HCT116 (cell line): ENCODE results near the gene NFATC3. TPM values are rescaled to one million over a fixed set of nuclear protein-coding genes. Genes with fewer than 3 reads are reported as not detected.

ENCODE experiments used
- ATAC-seq: fragments of 200-7000 bp; cut with Tn5 transposase; 2 replicates; pipeline ENCODE4 v1.9.1; 2020; ENCODE audit warnings: mild to moderate bottlenecking, moderate library complexity
- BruUV-seq: library from RNA; stranded (reverse); fragments of 400-500 nt; replicated peaks from 2 replicates; lab custom pipeline; 2021; lab: Mats Ljungman, UMichigan
- CTCF ChIA-PET: fragments of 300-600 bp; sonication (Branson Sonifier 250); formaldehyde crosslinking; loops from one replicate; lab custom pipeline; 2021; ENCODE audit warnings: antibody characterized with exemption; lab: Charles Lee
- POLR2A ChIA-PET: fragments of 300-600, 350-600 bp; sonication (Branson Sonifier 250); formaldehyde crosslinking; loops from one replicate; lab custom pipeline; 2021; ENCODE audit warnings: antibody characterized with exemption; lab: Charles Lee
- RAD21 ChIA-PET, 2 experiments: fragments of 300-600 bp; sonication (Branson Sonifier 250); formaldehyde crosslinking; loops; one replicate each; lab custom pipeline; 2023; ENCODE audit warnings: low total read pairs in 2 of 2; ENCODE audit not compliant: uncharacterized antibody in 2 of 2, unreplicated experiment in 2 of 2, low non-redundant PET in 1 of 2; lab: Charles Lee
- DNase-seq: peaks from one replicate; pipeline ENCODE4 v3.0.0-alpha.2; 2010; ENCODE audit warnings: low read depth, low spot score
- H2AFZ ChIP-seq: fragments of 200-600 bp; shearing (Covaris generic), sonication (generic); 2 replicates; pipeline ENCODE4 v1.6.1; 2017; ENCODE audit warnings: low read depth, mixed run types, mixed read lengths, antibody characterized with exemption, low read length; ENCODE audit not compliant: poor library complexity, severe bottlenecking
- H3K27ac ChIP-seq: 2 replicates; pipeline ENCODE4 v1.5.1; 2012; ENCODE audit warnings: low read depth, low read length
- H3K27me3 ChIP-seq: fragments of 200-600 bp; sonication (generic); 2 replicates; pipeline ENCODE4 v1.6.1; 2016; ENCODE audit warnings: mixed run types, low read length, mixed read lengths; ENCODE audit not compliant: insufficient read depth
- H3K36me3 ChIP-seq, 2 experiments: fragments of 200-500 bp in 1 of 2; fragments of 200-600 bp in 1 of 2; sonication (Bioruptor generic) in 1 of 2; sonication (generic) in 1 of 2; 2 replicates each; pipeline versions ENCODE4 v1.5.1 to v1.6.1; 2014 to 2016; ENCODE audit warnings: low read length in 2 of 2, inconsistent platforms in 1 of 2, mixed read lengths in 1 of 2, mixed run types in 1 of 2; ENCODE audit not compliant: insufficient read depth in 2 of 2, control insufficient read depth in 1 of 2
- H3K4me1 ChIP-seq, 2 experiments: fragments of 200-600 bp in 1 of 2; sonication (generic) in 1 of 2; 2 replicates each; pipeline versions ENCODE4 v1.5.1 to v1.6.1; 2012 to 2017; ENCODE audit warnings: low read length in 2 of 2, inconsistent platforms in 1 of 2, mild to moderate bottlenecking in 1 of 2, mixed read lengths in 1 of 2, mixed run types in 1 of 2, moderate library complexity in 1 of 2; ENCODE audit not compliant: insufficient read depth in 2 of 2, control insufficient read depth in 1 of 2
- H3K4me2 ChIP-seq: fragments of 200-600 bp; sonication (generic); 2 replicates; pipeline ENCODE4 v1.6.1; 2017; ENCODE audit warnings: mixed run types, low read length, mixed read lengths
- H3K4me3 ChIP-seq, 2 experiments: fragments of 200-600 bp in 1 of 2; sonication (generic) in 1 of 2; replicated peaks in 1 of 2; 2 replicates each; pipeline ENCODE4 v1.5.1; 2011 to 2016; ENCODE audit warnings: low read length in 2 of 2, control low read depth in 1 of 2, low read depth in 1 of 2, mild to moderate bottlenecking in 1 of 2, mixed read lengths in 1 of 2, mixed run types in 1 of 2
- H3K79me2 ChIP-seq: fragments of 200-600 bp; sonication (generic); 2 replicates; pipeline ENCODE4 v1.6.1; 2017; ENCODE audit warnings: mild to moderate bottlenecking, mixed run types, low read length, moderate library complexity, mixed read lengths; ENCODE audit not compliant: insufficient read depth
- H3K9ac ChIP-seq: fragments of 200-600 bp; sonication (generic); 2 replicates; pipeline ENCODE4 v1.6.1; 2016; ENCODE audit warnings: low read length, mixed read lengths
- H3K9me2 ChIP-seq: fragments of 200-600 bp; sonication (generic), shearing (Covaris generic); 2 replicates; pipeline ENCODE4 v1.6.1; 2017; ENCODE audit warnings: mixed run types, mild to moderate bottlenecking, moderate library complexity; ENCODE audit not compliant: insufficient read depth
- H3K9me3 ChIP-seq, 2 experiments: fragments of 200-500 bp in 1 of 2; fragments of 200-600 bp in 1 of 2; sonication (Bioruptor generic) in 1 of 2; sonication (generic) in 1 of 2; 2 replicates each; pipeline ENCODE4 v1.6.1; 2014 to 2017; ENCODE audit warnings: low read length in 2 of 2, mixed read lengths in 2 of 2, inconsistent platforms in 1 of 2, low read depth in 1 of 2, mild to moderate bottlenecking in 1 of 2, mixed run types in 1 of 2, moderate library complexity in 1 of 2; ENCODE audit not compliant: control insufficient read depth in 1 of 2, insufficient read depth in 1 of 2
- H4K20me1 ChIP-seq: fragments of 200-600 bp; sonication (generic), shearing (Covaris generic); 2 replicates; pipeline ENCODE4 v1.6.1; 2017; ENCODE audit warnings: mixed run types, mild to moderate bottlenecking, moderate library complexity; ENCODE audit not compliant: insufficient read depth
- ATF3 ChIP-seq: IDR thresholded peaks from 2 replicates; pipeline ENCODE4 v1.6.1; 2012
- EGR1 ChIP-seq: IDR thresholded peaks from 2 replicates; pipeline ENCODE4 v1.6.1; 2012; ENCODE audit warnings: low read depth
- ELF1 ChIP-seq: IDR thresholded peaks from 2 replicates; pipeline ENCODE4 v1.6.1; 2012; ENCODE audit warnings: low read depth, borderline replicate concordance
- EZH2 ChIP-seq: fragments of 200-600 bp; sonication (generic); IDR thresholded peaks from 2 replicates; pipeline ENCODE4 v1.6.1; 2017; ENCODE audit warnings: antibody characterized with exemption, mixed run types
- MAX ChIP-seq: IDR thresholded peaks from 2 replicates; pipeline ENCODE4 v1.6.1; 2012
- POLR2A ChIP-seq: IDR thresholded peaks from 2 replicates; pipeline ENCODE4 v1.7.0; 2011; ENCODE audit warnings: borderline replicate concordance; ENCODE audit not compliant: insufficient read depth, insufficient read length; ENCODE audit errors: extremely low read depth
- POLR2AphosphoS5 ChIP-seq: IDR thresholded peaks from 2 replicates; pipeline ENCODE4 v1.6.1; 2011; ENCODE audit warnings: mild to moderate bottlenecking, low read depth, low read length, moderate library complexity
- REST ChIP-seq: IDR thresholded peaks from 2 replicates; pipeline ENCODE4 v1.6.1; 2012; ENCODE audit warnings: low read depth
- SP1 ChIP-seq: IDR thresholded peaks from 2 replicates; pipeline ENCODE4 v1.6.1; 2012; ENCODE audit warnings: low read depth
- SRF ChIP-seq: IDR thresholded peaks from 2 replicates; pipeline ENCODE4 v1.6.1; 2012; ENCODE audit warnings: low read depth
- TCF7L2 ChIP-seq: IDR thresholded peaks from 2 replicates; pipeline ENCODE4 v1.7.0; 2011; ENCODE audit warnings: borderline replicate concordance, inconsistent platforms; ENCODE audit not compliant: insufficient read depth, insufficient read length; ENCODE audit errors: extremely low read depth
- ZBTB33 ChIP-seq: IDR thresholded peaks from 2 replicates; pipeline ENCODE4 v1.6.1; 2011; ENCODE audit warnings: mild to moderate bottlenecking, low read length, moderate library complexity; ENCODE audit not compliant: insufficient replicate concordance; ENCODE audit errors: extremely low read depth
- intact Hi-C: fragments of 100-400 bp; cut with micrococcal nuclease; formaldehyde crosslinking; loops from 2 replicates; pipeline ENCODE4 v1.10.0; 2022
- total RNA-seq: library from RNA; stranded (reverse); gene quantifications from one replicate; pipeline ENCODE4 v1.2.1, GENCODE V29; 2021; ENCODE audit not compliant: unreplicated experiment

Gene NFATC3
- total RNA-seq, 1 experiment from 2014 or later, result 25.6 TPM

- Histone ChIP-seq H3K79me2 (peaks cover 13% of the 10 kb centered on the region), H3K27me3 (no peaks in the 10 kb centered on the region), H3K4me2 (no peak overlapping the region), H2AFZ (no peak overlapping the region), H3K9me2 (no peaks in the 10 kb centered on the region), H3K27ac (no peak overlapping the region), H3K4me3 (no peak overlapping the region), H3K9me3 (no peaks in the 10 kb centered on the region), H3K9ac (no peak overlapping the region), H3K4me1 (peaks cover 10 to 17% of the 10 kb centered on the region in 2 experiments), H3K36me3 (no peaks in the 10 kb centered on the region), H4K20me1 (no peaks in the 10 kb centered on the region)
- ATAC-seq (no peak), DNase-seq (no peak)
- BruUV-seq, result no TSS peak
- no peak for TF ChIP-seq ZBTB33
- CTCF ChIA-PET, result no interaction called here
- intact Hi-C loops, result no loop called here
- RAD21 ChIA-PET, result no interaction called here
- POLR2A ChIA-PET, result no interaction called here
These were observed 51.3 kb downstream of the NFATC3 start for GRCh38 chr16:68136515-68136914.

GRCh38 chr16:68144008-68144407 lies 58.8 kb downstream of the NFATC3 start:
- ATAC-seq (no peak), DNase-seq (no peak)
- no peak overlapping the region for H3K4me2 ChIP-seq
- RAD21 ChIA-PET, result interaction anchor here in 1 of 2 experiments (0.6 kb wide), 1 partner anchor 42 kb away, joined by 4 read pairs; no protein-coding TSS in a partner anchor
- no peak overlapping the region for H3K27ac ChIP-seq
- no peaks in the 10 kb centered on the region for H4K20me1 ChIP-seq
- H2AFZ ChIP-seq, result no peak overlapping the region
- no peaks in the 10 kb centered on the region for H3K27me3 ChIP-seq
- H3K4me1 ChIP-seq, result peaks cover 11 to 22% of the 10 kb centered on the region in 2 experiments
- no peaks in the 10 kb centered on the region for H3K9me3 ChIP-seq
- no TSS peak for BruUV-seq
- intact Hi-C loops, result no loop called here
- H3K4me3 ChIP-seq, result no peak overlapping the region
- H3K9ac ChIP-seq, result no peak overlapping the region
- H3K36me3 ChIP-seq, result no peaks in the 10 kb centered on the region
- H3K9me2 ChIP-seq, result no peaks in the 10 kb centered on the region
- POLR2A ChIA-PET, result no interaction called here
- H3K79me2 ChIP-seq, result peaks cover 19% of the 10 kb centered on the region
- CTCF ChIA-PET, result no interaction called here
- TF ChIP-seq POLR2AphosphoS5 (no peak), MAX (no peak), EGR1 (no peak), REST (no peak), ELF1 (no peak), SP1 (no peak), EZH2 (no peak), ZBTB33 (no peak), POLR2A (no peak), TCF7L2 (no peak), SRF (no peak), ATF3 (no peak)
